Liver (tissue), 3 donors: Measurements from ENCODE around the gene TIMD4.

Source experiments
- RAD21 ChIP-seq, 2 donors: IDR thresholded peaks; 2 replicates each; pipeline ENCODE4 v1.6.1; 2016; ENCODE audit warnings: antibody characterized with exemption in 2 of 2, mild to moderate bottlenecking in 2 of 2
- RXRA ChIP-seq, 2 donors: IDR thresholded peaks; 2 replicates each; pipeline ENCODE4 v1.6.1; 2017 to 2018; ENCODE audit warnings: antibody characterized with exemption in 2 of 2, mild to moderate bottlenecking in 1 of 2
- TAF1 ChIP-seq: conservative IDR thresholded peaks from 2 replicates; pipeline ENCODE4 v1.6.1; 2016; ENCODE audit warnings: antibody characterized with exemption, mild to moderate bottlenecking
- YY1 ChIP-seq: IDR thresholded peaks from 2 replicates; pipeline ENCODE4 v1.6.1; 2016; ENCODE audit warnings: antibody characterized with exemption, mild to moderate bottlenecking
- TF ChIP-seq, protein P1 (sequence below): fragments of 150-350 bp; IDR thresholded peaks from 2 replicates; pipeline ENCODE4 v1.5.1; 2017; ENCODE audit warnings: improper control_type of control experiment, low read depth, low read length; ENCODE audit not compliant: missing input control
- donor health status: healthy.
- donor health status: healthy.

DNA sequence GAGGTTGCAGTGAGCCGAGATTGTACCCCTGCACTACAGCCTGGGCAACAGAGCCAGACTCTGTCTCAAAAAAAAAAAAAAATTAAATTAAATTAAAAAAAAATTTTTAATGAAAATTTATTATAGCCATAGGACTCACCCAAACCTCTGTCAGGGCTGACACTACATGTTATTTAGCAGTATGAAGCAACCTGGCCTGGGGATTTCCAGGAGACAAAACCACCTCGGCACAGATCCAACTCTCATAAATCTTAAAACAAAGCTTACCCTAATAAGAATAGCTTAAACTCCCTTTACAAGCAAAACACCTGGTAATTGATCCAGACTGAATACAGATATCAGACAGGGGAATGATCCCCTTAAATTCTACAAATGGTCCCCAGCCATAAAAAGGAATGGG lies 74.5 kb downstream of the TIMD4 start:
- TF ChIP-seq, protein P1, sequence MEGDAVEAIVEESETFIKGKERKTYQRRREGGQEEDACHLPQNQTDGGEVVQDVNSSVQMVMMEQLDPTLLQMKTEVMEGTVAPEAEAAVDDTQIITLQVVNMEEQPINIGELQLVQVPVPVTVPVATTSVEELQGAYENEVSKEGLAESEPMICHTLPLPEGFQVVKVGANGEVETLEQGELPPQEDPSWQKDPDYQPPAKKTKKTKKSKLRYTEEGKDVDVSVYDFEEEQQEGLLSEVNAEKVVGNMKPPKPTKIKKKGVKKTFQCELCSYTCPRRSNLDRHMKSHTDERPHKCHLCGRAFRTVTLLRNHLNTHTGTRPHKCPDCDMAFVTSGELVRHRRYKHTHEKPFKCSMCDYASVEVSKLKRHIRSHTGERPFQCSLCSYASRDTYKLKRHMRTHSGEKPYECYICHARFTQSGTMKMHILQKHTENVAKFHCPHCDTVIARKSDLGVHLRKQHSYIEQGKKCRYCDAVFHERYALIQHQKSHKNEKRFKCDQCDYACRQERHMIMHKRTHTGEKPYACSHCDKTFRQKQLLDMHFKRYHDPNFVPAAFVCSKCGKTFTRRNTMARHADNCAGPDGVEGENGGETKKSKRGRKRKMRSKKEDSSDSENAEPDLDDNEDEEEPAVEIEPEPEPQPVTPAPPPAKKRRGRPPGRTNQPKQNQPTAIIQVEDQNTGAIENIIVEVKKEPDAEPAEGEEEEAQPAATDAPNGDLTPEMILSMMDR, result no peak
- TF ChIP-seq YY1, result no peak
- no peak for TF ChIP-seq RAD21 (IDR thresholded peaks at IDR 0.05)
- no peak for TF ChIP-seq TAF1
- no peak for TF ChIP-seq RXRA (IDR thresholded peaks at IDR 0.05)
